Smooth muscle cell (in vitro differentiated cells): ENCODE data around the gene CHRNA1. TPM values are rescaled to one million over a fixed set of nuclear protein-coding genes. Genes with fewer than 3 reads are reported as not detected.

Experiments
- DNase-seq: peaks from one replicate; lab custom pipeline; 2025; ENCODE audit not compliant: unreplicated experiment; lab: John Stamatoyannopoulos, UW
- H2AFZ ChIP-seq: fragments of 200-600 bp; sonication (generic); 2 replicates; pipeline ENCODE4 v1.6.0; 2016; ENCODE audit warnings: antibody characterized with exemption, low read depth, mild to moderate bottlenecking
- H3F3A ChIP-seq: fragments of 200-600 bp; sonication (generic); 2 replicates; pipeline ENCODE4 v1.6.0; 2017; ENCODE audit warnings: antibody characterized with exemption, low read depth
- H3K27ac ChIP-seq: fragments of 200-600 bp; sonication (generic); 2 replicates; pipeline ENCODE4 v1.5.1; 2016; ENCODE audit warnings: low read depth, mild to moderate bottlenecking
- H3K27me3 ChIP-seq: fragments of 200-600 bp; sonication (generic); 2 replicates; pipeline ENCODE4 v1.6.1; 2016; ENCODE audit warnings: low read depth, mild to moderate bottlenecking
- H3K36me3 ChIP-seq: fragments of 200-600 bp; sonication (generic); 2 replicates; pipeline ENCODE4 v1.5.1; 2016; ENCODE audit warnings: low read depth
- H3K4me1 ChIP-seq: fragments of 200-600 bp; sonication (generic); 2 replicates; pipeline ENCODE4 v1.5.1; 2016; ENCODE audit warnings: low read depth
- H3K4me2 ChIP-seq: fragments of 200-600 bp; sonication (generic); 2 replicates; pipeline ENCODE4 v1.6.0; 2016; ENCODE audit warnings: mild to moderate bottlenecking
- H3K4me3 ChIP-seq: fragments of 200-600 bp; sonication (generic); 2 replicates; pipeline ENCODE4 v1.5.1; 2016; ENCODE audit warnings: mild to moderate bottlenecking
- H3K79me2 ChIP-seq: fragments of 200-600 bp; sonication (generic); 2 replicates; pipeline ENCODE4 v1.6.0; 2016; ENCODE audit warnings: low read depth, mild to moderate bottlenecking
- H3K9ac ChIP-seq: fragments of 200-600 bp; sonication (generic); 2 replicates; pipeline ENCODE4 v1.6.0; 2016; ENCODE audit warnings: low read depth
- H3K9me3 ChIP-seq: fragments of 200-600 bp; sonication (generic); replicated peaks from 2 replicates; pipeline ENCODE4 v1.5.1; 2016; ENCODE audit warnings: low read depth
- H4K20me1 ChIP-seq: fragments of 200-600 bp; sonication (generic); 2 replicates; pipeline ENCODE4 v1.6.0; 2016; ENCODE audit warnings: low read depth
- WGBS: methylation state at CpG from one replicate; pipeline ENCODE4 v1.1.7; 2016; ENCODE audit warnings: low lambda C conversion rate; 5-methylcytosine and 5-hydroxymethylcytosine counted together
- polyA plus RNA-seq: library from polyadenylated mRNA; unstranded; fragments of >200 nt; fragmentation: Nextera tagmentation; extraction: Ambion mirVana; gene quantifications from 2 replicates; pipeline ENCODE4 v1.2.1, GENCODE V29; 2016
- total RNA-seq: library from RNA; depleted of rRNA; stranded (reverse); fragments of >200 nt; gene quantifications from 2 replicates; pipeline ENCODE4 v1.2.3, GENCODE V29; 2014
- TF ChIP-seq, protein P1 (sequence below): fragments of 200-600 bp; sonication (generic); IDR thresholded peaks from 2 replicates; pipeline ENCODE4 v1.5.1; 2017; ENCODE audit warnings: borderline replicate concordance, mild to moderate bottlenecking, antibody characterized with exemption; ENCODE audit not compliant: insufficient read depth, poor library complexity, severe bottlenecking

The CHRNA1 gene
- total and polyA plus RNA-seq, 2 experiments from 2014 or later = 1.2 to 1.3 TPM

DNA sequence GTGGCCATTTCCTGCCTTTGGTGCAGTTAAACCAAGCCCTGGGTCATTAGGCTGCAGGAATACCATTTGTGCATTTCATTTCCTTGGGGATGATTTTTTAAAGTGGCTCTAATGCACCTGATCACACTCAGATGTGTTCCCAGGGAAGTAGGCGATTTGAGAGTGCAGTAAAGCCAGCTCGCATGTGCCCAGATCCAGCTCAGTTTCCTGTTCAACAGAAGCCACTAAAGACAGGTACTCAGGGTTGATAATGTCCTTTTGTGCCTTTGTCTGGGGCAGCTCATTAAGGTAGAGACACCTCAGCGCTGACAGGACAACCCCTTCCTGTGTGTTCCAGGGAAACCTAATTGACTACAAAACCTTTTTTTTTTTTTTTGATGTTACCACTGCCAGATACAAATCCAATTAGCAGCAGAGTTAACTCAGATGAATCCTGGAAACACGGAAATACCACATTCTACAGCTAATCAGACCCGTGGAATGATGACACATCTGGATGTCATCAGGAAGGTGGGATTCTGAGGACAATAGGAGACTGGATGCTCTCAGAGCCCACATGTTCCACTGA lies 15.2 kb upstream of the CHRNA1 start:
- 39% methylated on average over 5 of the region's 5 CpGs for whole genome bisulfite sequencing
- Histone ChIP-seq H3F3A (no peaks in the 10 kb centered on the region), H3K9me3 (no peaks in the 10 kb centered on the region), H3K79me2 (no peaks in the 10 kb centered on the region), H2AFZ (no peak overlapping the region), H3K4me2 (peak overlapping the region; percentile 32), H3K9ac (peak overlapping the region; percentile 81), H3K4me3 (no peak overlapping the region), H4K20me1 (no peaks in the 10 kb centered on the region), H3K36me3 (no peaks in the 10 kb centered on the region), H3K27me3 (no peaks in the 10 kb centered on the region), H3K4me1 (peaks cover 37% of the 10 kb centered on the region), H3K27ac (peak overlapping the region; percentile 96)
- DNase-seq = no peak
- TF ChIP-seq, protein P1, sequence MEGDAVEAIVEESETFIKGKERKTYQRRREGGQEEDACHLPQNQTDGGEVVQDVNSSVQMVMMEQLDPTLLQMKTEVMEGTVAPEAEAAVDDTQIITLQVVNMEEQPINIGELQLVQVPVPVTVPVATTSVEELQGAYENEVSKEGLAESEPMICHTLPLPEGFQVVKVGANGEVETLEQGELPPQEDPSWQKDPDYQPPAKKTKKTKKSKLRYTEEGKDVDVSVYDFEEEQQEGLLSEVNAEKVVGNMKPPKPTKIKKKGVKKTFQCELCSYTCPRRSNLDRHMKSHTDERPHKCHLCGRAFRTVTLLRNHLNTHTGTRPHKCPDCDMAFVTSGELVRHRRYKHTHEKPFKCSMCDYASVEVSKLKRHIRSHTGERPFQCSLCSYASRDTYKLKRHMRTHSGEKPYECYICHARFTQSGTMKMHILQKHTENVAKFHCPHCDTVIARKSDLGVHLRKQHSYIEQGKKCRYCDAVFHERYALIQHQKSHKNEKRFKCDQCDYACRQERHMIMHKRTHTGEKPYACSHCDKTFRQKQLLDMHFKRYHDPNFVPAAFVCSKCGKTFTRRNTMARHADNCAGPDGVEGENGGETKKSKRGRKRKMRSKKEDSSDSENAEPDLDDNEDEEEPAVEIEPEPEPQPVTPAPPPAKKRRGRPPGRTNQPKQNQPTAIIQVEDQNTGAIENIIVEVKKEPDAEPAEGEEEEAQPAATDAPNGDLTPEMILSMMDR = no peak

DNA sequence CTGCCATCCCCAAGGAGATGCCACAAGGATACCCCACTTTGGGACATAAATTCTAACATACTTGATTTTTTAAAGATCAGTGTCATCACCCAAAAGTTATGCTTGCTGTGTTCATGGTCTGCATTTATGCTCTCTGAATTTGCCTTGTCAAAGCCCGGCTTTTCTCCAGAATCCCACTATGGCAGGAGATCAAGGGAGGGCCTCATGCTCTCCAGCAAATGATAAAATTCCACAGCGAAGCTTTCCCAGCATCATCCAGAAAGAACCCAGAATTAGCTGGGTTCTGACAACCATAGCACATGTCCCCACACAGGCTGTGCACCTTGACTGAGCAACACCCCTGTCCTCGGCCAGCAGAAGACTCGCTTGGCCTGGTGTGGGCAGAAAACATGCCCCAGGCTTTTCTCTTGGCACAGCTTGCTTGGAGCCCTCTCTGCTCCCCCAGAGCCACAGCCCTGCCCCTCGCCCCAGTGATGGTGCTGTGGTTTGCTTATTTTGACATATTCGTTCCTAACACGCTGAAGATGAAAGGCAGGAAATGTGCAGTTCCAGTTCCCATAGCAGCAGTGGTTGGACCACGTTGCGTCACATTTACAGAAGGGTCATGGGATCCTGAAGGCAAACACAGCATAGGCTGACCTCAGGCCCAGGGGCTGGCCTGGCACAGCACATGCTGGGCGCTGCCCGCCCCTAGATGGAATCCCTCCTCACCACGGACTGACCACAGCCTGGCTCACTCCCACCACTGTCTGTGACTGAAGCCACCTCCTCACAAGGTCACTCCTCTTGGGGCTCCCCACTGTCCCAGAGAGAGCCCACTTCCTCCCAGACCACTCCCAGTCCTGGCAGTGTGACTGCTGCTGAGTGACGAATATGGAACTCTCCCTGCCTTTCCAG lies 14.1 kb upstream of the CHRNA1 start:
- H3K79me2 ChIP-seq = no peaks in the 10 kb centered on the region
- no peak overlapping the region for H2AFZ ChIP-seq
- H3K9me3 ChIP-seq = no peaks in the 10 kb centered on the region
- H3K27ac ChIP-seq = peak overlapping the region; percentile 96
- H3K9ac ChIP-seq = peak overlapping the region; percentile 81
- no peaks in the 10 kb centered on the region for H3F3A ChIP-seq
- no peaks in the 10 kb centered on the region for H3K36me3 ChIP-seq
- H3K4me3 ChIP-seq = no peak overlapping the region
- WGBS = 31% methylated on average over 13 of the region's 13 CpGs
- H3K27me3 ChIP-seq = no peaks in the 10 kb centered on the region
- H3K4me2 ChIP-seq = peak overlapping the region; percentile 39
- TF ChIP-seq, protein P1 = no peak
- DNase-seq = no peak
- H4K20me1 ChIP-seq = no peaks in the 10 kb centered on the region
- H3K4me1 ChIP-seq = peaks cover 37% of the 10 kb centered on the region

DNA sequence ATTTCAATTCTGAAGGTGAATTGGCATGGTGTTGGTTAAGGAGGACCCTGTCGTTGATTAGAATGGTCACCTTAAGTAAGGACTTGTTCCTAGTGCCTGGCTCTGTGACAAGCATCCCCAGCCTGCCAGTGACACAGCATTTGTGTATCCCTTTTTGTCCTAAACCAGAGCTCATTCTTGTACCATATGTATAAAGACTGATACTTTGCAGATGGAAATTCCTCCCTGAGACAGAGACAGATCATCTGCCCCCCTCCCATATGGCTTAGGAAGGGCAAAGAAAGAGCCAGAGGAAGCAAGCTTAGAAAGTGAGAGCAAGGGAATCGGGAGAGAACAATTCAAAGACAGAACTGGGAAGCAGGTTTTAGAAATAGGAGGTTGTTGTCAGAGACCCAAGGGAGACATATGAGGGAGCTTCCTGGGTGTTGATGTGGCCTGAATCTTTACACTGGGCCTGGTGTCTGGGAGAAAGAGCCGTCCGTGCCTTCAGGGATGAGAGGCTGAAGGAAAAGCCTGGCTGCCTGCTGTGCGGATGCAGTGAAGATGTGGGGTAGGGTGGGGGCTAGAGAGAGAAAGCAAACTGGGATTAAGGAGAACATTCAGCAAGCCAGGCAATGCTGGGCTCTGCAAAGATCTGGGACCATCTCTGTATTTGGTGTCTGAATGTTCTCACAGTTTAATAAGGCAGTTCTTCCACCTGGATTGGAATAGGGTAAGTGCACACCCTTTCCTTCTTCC lies 13.2 kb upstream of the CHRNA1 start:
- Histone ChIP-seq H3K4me1 (peaks cover 40% of the 10 kb centered on the region), H3K27me3 (no peaks in the 10 kb centered on the region), H3K9me3 (no peaks in the 10 kb centered on the region), H3K27ac (peak overlapping the region; percentile 96), H3K9ac (peak overlapping the region; percentile 68), H3K36me3 (no peaks in the 10 kb centered on the region), H3F3A (no peaks in the 10 kb centered on the region), H3K4me3 (no peak overlapping the region), H3K4me2 (peak overlapping the region; percentile 39), H2AFZ (peak overlapping the region; percentile 58), H4K20me1 (no peaks in the 10 kb centered on the region), H3K79me2 (no peaks in the 10 kb centered on the region)
- TF ChIP-seq, protein P1 = no peak
- no peak for DNase-seq
- 35% methylated on average over 5 of the region's 5 CpGs for WGBS
